ENCODE results near the gene SHB. TPM values are rescaled to one million over a fixed set of nuclear protein-coding genes. Genes with fewer than 3 reads are reported as not detected.

SHB gene
- total and polyA plus RNA-seq, 2 of the 13 experiments (the other 11 are each of a cell fraction or from before 2014, with no cell fraction given): 19.4 to 20.7 TPM

DNA sequence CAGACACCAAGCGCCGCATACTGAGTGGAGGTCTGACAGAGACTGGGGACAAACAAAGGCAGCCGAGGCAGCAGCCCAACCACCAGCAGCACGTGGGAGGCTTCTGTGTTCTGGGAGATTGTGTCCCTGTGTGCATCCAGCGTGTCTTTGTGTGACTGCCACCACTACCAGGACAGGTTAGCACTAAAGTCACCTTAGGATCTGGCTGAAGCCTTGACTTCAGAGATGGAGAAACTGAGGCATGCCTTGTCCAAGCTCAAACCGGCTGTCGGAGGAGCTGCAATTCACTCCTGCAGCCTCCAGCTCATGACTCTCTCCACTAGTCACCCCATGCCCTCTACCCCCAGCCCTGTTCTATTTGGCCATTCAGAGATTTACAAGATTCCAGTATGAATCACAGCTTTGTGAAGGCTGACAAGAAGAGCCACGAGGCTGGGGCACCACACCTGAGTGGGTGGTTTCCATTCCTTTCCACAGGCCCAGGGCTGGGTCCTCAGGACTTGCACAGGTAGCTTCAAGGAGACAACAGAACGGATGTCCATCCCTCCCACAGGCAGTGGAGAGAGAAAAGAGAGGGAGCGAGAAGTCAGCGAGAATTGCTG, 69.3 kb downstream of the SHB start (continued):
- TF ChIP-seq PBX3 (CRISPR knock-in tag; IDR thresholded peaks at IDR 0.05; ENCODE audit: borderline replicate concordance): no peak
- no peak for TF ChIP-seq ZNF605 (CRISPR knock-in tag; IDR thresholded peaks at IDR 0.05)

- H3K79me2 ChIP-seq (ENCODE audit: insufficient read depth, low read length): peaks cover 56% of the 10 kb centered on the region
- no peaks in the 10 kb centered on the region for H3K27me3 ChIP-seq (ENCODE audit: control insufficient read depth in 1 of 2, insufficient read depth in 2 of 2, low read length in 2 of 2)
- in situ Hi-C loops (cut with HindIII; ENCODE audit: extremely low pct_ligation_motif_present, low pct_unique_long_range_greater_than_20kb): no loop called here
- no peaks in the 10 kb centered on the region for H3K4me1 ChIP-seq (ENCODE audit: insufficient read depth, low read length)
- H3K36me3 ChIP-seq (replicated peaks in 1 of 2; ENCODE audit: control insufficient read depth in 1 of 2, insufficient read depth in 2 of 2, low read length in 2 of 2): peaks cover 28 to 77% of the 10 kb centered on the region in 2 experiments
- TF ChIP-seq RBM22 (optimal IDR thresholded peaks at IDR 0.05; ENCODE audit: low read length) (peak; percentile 91), ZNF263 (CRISPR knock-in tag; IDR thresholded peaks at IDR 0.05) (0 out of 2 replicates have a peak, but pooled peaks have one; percentile 38), KLF11 (CRISPR knock-in tag; IDR thresholded peaks at IDR 0.05) (no peak), PHF5A (CRISPR knock-in tag; IDR thresholded peaks at IDR 0.05; ENCODE audit: low read depth, unreplicated experiment) (no peak)
- TF ChIP-seq, protein P1, sequence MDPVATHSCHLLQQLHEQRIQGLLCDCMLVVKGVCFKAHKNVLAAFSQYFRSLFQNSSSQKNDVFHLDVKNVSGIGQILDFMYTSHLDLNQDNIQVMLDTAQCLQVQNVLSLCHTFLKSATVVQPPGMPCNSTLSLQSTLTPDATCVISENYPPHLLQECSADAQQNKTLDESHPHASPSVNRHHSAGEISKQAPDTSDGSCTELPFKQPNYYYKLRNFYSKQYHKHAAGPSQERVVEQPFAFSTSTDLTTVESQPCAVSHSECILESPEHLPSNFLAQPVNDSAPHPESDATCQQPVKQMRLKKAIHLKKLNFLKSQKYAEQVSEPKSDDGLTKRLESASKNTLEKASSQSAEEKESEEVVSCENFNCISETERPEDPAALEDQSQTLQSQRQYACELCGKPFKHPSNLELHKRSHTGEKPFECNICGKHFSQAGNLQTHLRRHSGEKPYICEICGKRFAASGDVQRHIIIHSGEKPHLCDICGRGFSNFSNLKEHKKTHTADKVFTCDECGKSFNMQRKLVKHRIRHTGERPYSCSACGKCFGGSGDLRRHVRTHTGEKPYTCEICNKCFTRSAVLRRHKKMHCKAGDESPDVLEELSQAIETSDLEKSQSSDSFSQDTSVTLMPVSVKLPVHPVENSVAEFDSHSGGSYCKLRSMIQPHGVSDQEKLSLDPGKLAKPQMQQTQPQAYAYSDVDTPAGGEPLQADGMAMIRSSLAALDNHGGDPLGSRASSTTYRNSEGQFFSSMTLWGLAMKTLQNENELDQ (CRISPR knock-in tag; IDR thresholded peaks at IDR 0.05; ENCODE audit: borderline replicate concordance): no peak
- ChIA-PET CTCF (ENCODE audit: low intra/inter-chr PET ratio, low total read pairs) (no interaction called here), POLR2A (interaction anchor here (0.8 kb wide), 1 partner anchor 10 kb away, joined by 3 read pairs; no protein-coding TSS in a partner anchor)
- H2AFZ ChIP-seq (ENCODE audit: low read length): no peak overlapping the region
- H3K9me3 ChIP-seq (ENCODE audit: low read length): no peaks in the 10 kb centered on the region
- no peak for DNase-seq (ENCODE audit: low spot score)
- H3K4me2 ChIP-seq (ENCODE audit: low read depth, low read length): no peak overlapping the region
- H4K20me1 ChIP-seq (ENCODE audit: insufficient read depth, low read length): peaks cover 57% of the 10 kb centered on the region; the same call in 1 of the 2 replicates
- ATAC-seq: no peak
- intact Hi-C loops (cut with micrococcal nuclease; ENCODE audit: unreplicated experiment): no loop called here
- no peak overlapping the region for H3K9ac ChIP-seq (ENCODE audit: insufficient read depth, low read depth, low read length)
- no TSS peak for BruUV-seq (replicated peaks)
- H3K4me3 ChIP-seq (replicated peaks in 1 of 3; ENCODE audit: insufficient read depth in 1 of 3, low read depth in 2 of 3, low read length in 3 of 3): no peak overlapping the region
- 98% methylated on average over 5 of the region's 5 CpGs for WGBS (ENCODE audit: low lambda C conversion rate)
- FAIRE-seq: no peak
- H3K27ac ChIP-seq (ENCODE audit: extremely low read length, insufficient read depth, low read length): no peak overlapping the region
These were observed 70.0 kb downstream of the SHB start for GRCh38 chr9:37998881-37999587.

Measured in HepG2 (cell line).